Heart left ventricle (tissue), 13 donors: ENCODE data around the gene DBN1.

Experiments used
- POLR2A ChIP-seq, 2 donors: fragments of 450-650 bp; IDR thresholded peaks; one replicate each; pipeline ENCODE4 v1.6.1; 2017; ENCODE audit warnings: antibody characterized with exemption in 2 of 2, mild to moderate bottlenecking in 2 of 2, moderate library complexity in 2 of 2
- TF ChIP-seq, protein P1 (sequence below), 12 donors: fragments of 200-600 bp; sonication (generic) in 4 of 12; IDR thresholded peaks; one replicate each; pipeline versions ENCODE4 v1.5.0 to v1.8.0; 2018 to 2022; ENCODE audit warnings: antibody characterized with exemption in 12 of 12, mild to moderate bottlenecking in 5 of 12
- donor health status: ischemic (EF 13 %, LVEDD 7.1; RV severe dilation, severe dysfunction).
- donor health status: DM: no; HTN: yes; CAD: no.
- donor health status: DM: no; HTN: no; CAD: no.
- donor health status: ischemic (EF 25% LVEDD 6.9; RV normal size, moderate dysfunction).
- donor health status: ischemic (EF 25% LVEDD 5.7; RV mildly dilated, moderate dysfunction).
- donor health status: ischemic (EF 35%, LVEDD 5.7; RV mildly dilated, moderate dysfunction).
- donor health status: nonischemic (EF 11% LVEDD 7.7; RV severe dilation, severe dysfunction).
- donor health status: DM: yes; HTN: yes; CAD: no.
- donor health status: PGD.
- donor health status: ischemic (EF 29% LVEDD 5.4; RV normal size, mild dysfunction).
- donor health status: nonischemic (EF 23%, LVEDD 6.1; RV moderate dilation, normal function).

DNA sequence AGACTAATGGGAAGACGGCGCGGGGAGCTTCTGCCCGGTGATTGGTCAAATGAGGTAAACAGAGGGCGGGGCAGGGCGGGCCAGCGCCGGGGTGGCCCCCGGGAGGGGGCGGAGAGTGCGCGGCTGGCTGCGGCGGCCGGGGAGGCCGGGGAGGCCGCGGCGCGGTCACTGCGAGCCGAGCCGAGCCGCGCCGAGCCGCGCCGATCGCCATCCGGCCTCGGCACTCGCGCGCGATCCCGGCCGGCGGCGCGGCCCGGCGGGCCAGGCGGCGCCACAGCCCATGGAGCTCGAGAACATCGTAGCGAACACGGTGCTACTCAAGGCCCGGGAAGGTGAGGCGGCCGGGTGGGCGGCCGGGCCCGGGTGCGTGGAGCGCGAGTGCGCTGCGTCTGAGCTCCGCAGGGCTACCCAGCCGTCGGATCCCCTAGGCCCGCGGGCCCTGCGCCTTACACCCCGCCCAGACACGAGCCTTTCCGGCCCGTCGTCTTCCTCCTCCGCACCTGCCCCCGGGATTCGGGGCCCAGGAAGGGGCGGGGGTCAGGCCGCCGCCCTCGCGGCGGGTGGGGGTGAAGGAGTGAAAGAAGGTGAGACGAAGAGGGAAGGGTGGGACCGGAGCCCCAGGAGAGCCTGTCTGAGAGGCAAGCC lies 46.7 kb downstream of the DBN1 start, which contains the start of gene GRK6:
- no peak for TF ChIP-seq POLR2A (IDR thresholded peaks at IDR 0.05)
- TF ChIP-seq, protein P1, sequence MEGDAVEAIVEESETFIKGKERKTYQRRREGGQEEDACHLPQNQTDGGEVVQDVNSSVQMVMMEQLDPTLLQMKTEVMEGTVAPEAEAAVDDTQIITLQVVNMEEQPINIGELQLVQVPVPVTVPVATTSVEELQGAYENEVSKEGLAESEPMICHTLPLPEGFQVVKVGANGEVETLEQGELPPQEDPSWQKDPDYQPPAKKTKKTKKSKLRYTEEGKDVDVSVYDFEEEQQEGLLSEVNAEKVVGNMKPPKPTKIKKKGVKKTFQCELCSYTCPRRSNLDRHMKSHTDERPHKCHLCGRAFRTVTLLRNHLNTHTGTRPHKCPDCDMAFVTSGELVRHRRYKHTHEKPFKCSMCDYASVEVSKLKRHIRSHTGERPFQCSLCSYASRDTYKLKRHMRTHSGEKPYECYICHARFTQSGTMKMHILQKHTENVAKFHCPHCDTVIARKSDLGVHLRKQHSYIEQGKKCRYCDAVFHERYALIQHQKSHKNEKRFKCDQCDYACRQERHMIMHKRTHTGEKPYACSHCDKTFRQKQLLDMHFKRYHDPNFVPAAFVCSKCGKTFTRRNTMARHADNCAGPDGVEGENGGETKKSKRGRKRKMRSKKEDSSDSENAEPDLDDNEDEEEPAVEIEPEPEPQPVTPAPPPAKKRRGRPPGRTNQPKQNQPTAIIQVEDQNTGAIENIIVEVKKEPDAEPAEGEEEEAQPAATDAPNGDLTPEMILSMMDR (IDR thresholded peaks at IDR 0.05): no peak
